NCI-H2196 treated with DMSO at 0.1 percent for 48 hours (cell line): ENCODE results near the gene CEP170.
"Not testable (repeated sequence)": the region's sequence is repeated elsewhere in the genome, so short reads cannot be mapped to it uniquely, and the experiment has no call there.

Experiments used
- DNase-seq: peaks from one replicate; lab custom pipeline; 2025; ENCODE audit not compliant: unreplicated experiment; lab: John Stamatoyannopoulos, UW

CEP170 gene

DNA sequence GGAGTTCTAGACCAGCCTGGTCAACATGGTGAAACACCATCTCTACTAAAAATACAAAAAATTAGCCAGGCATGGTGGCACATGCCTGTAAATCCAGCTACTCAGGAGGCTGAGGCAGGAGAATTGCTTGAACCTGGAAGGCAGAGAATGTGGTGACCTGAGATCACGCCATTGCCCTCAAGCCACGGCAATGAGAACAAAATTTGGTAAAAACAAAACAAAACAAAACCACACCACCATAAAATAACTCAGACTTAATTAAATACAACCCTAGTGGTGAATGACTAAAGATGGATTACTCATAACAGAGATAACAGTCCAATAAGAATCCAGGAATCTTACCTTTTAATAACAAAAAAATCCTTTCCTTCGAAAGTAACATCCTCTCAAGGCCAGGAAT lies 167.7 kb downstream of the CEP170 start:
- not testable (repeated sequence) for DNase-seq
